ENCODE results near the gene LRIT2.
A peak's percentile ranks its signal among the peaks of the same experiment; 100 is the strongest.
"Not testable (repeated sequence)": the region's sequence is repeated elsewhere in the genome, so short reads cannot be mapped to it uniquely, and the experiment has no call there.

The LRIT2 gene

GRCh38 chr10:84180386-84180785 lies 45.0 kb downstream of the LRIT2 start:
- DNase-seq: not testable (repeated sequence)

- DNase-seq: peak; percentile 40
Measured at GRCh38 chr10:84179059-84179710, 46.2 kb downstream of the LRIT2 start.

GRCh38 chr10:84178160-84178609 lies 47.2 kb downstream of the LRIT2 start:
- no peak for DNase-seq

GRCh38 chr10:84177541-84178141 lies 47.7 kb downstream of the LRIT2 start:
- DNase-seq: peak; percentile 77

- no peak for DNase-seq
Measured at GRCh38 chr10:84176836-84177474, 48.4 kb downstream of the LRIT2 start.

- no peak for DNase-seq
Measured at GRCh38 chr10:84176351-84176750, 49.0 kb downstream of the LRIT2 start.

GRCh38 chr10:84175436-84175835 lies 49.9 kb downstream of the LRIT2 start:
- DNase-seq: no peak

- no peak for DNase-seq
Measured at GRCh38 chr10:84173501-84173929, 51.8 kb downstream of the LRIT2 start, which contains the start of gene GPR15LG. Gene GPR15LG, plus strand, starts transcription at chr10:84173801. Its CDS starts 51 bp downstream, at chr10:84173852.

GRCh38 chr10:84172467-84173356 lies 52.6 kb downstream of the LRIT2 start:
- no peak for DNase-seq

GRCh38 chr10:84171700-84172466 lies 53.5 kb downstream of the LRIT2 start:
- DNase-seq: not testable (repeated sequence)

GRCh38 chr10:84171237-84171636 lies 54.1 kb downstream of the LRIT2 start:
- not testable (repeated sequence) for DNase-seq

Data from CD4-positive, alpha-beta T cell treated with Interleukin-17A for 1 hour (primary cell).